NCI-H524 treated with DMSO at 0.1 percent for 48 hours (cell line): ENCODE results near the gene NASP.
"Not testable (repeated sequence)": the region's sequence is repeated elsewhere in the genome, so short reads cannot be mapped to it uniquely, and the experiment has no call there.

Source experiments
- DNase-seq: peaks from one replicate; lab custom pipeline; 2025; lab: John Stamatoyannopoulos, UW

The NASP gene

GRCh38 chr1:45570631-45571030 is 13.2 kb upstream of the NASP start:
- no peak for DNase-seq

DNA sequence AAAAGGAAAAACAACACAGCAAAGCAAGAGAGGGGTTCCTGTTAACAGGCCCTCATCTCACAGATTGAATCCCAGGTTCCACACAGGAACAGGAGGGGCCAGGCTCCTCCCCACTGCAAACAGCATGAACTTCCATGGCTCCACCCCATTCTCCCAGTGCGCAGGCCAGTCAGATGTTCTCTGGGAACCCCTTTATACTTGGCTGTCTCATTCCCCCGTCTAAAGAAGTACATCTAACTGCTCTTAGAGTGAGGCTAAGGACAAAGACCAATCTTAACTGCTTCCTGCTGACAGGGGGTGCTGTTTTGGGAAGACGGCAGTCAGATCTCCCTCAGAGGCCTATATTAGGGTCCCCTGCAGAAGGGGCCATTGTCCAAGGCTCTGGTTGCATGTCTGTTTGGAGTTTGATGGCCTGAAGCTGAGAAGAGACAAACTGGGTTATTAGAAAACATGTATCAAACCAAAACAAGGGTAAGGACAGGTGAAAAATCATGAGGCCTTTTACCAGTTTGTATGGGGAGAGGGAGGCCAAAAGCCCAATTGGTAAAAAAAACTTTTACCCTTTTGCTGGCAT is 10.5 kb upstream of the NASP start:
- DNase-seq, result no peak

- no peak for DNase-seq
These were observed 9.7 kb upstream of the NASP start for GRCh38 chr1:45574105-45574626.

DNA sequence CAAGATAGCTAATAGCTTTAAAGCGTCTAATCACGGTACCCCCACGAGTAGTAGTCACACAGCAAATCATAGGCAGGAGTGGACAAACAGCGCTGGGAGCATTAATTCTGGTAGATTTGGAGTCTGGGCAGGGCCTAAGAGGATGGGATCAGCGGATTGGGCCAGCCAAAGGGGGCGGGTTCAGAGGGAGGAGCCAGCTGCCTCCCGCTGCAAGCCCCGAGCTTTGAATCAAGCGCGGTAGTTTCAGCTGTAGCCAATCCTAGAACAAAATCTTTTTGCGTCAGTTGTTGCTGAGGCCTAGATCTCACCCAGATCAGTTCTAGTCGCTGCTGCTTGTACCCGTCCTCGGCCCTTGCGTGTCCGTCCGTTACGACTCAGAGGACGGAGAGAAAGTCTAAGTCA is 576 bp upstream of the NASP start:
- DNase-seq, result peak; percentile 78

- DNase-seq, result peak; percentile 39
These were observed 689 bp downstream of the NASP start for GRCh38 chr1:45584351-45585109.

DNA sequence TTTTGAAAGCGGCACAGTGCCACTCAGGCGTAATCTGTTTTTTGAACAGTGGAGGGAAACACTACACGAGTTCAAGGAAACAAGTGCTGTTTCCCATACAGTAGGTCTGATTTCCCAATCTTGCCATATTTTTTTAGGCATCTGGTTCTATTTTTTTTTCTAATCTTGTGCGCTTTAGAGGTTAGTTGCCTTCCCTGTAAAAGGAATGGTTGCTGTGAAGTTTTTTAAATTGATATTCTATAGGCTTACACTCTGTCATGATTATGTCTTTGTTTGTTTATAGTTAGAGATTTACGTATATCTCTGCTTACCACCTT is 1.2 kb downstream of the NASP start:
- DNase-seq, result no peak

DNA sequence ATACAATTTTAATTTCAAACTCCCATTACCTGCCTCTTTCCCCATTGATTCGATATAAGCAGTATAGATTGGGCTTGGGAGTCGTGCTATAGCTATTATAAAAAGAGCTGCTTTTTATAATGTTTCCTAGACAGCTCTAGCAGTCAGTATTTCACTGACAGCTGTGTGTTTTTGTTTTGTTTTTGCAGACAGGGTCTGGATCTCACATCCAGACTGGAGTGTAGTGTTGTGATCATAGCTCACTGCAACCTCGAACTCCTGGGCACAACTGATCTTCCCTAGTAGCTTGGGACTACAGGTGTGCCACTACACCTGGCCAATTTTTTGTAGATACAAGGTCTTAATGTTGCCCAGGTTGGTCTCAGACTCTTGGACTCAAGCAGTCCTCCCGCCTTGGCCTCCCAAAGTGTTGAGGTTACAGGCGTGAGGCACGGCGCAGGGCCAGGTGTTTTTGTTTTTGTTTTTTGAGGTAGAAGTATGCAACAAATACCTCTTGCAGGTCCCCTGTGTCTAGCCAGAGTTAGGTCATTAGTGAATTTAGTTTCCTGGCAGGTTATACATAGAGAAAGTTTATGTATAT is 1.7 kb downstream of the NASP start:
- no peak for DNase-seq

DNA sequence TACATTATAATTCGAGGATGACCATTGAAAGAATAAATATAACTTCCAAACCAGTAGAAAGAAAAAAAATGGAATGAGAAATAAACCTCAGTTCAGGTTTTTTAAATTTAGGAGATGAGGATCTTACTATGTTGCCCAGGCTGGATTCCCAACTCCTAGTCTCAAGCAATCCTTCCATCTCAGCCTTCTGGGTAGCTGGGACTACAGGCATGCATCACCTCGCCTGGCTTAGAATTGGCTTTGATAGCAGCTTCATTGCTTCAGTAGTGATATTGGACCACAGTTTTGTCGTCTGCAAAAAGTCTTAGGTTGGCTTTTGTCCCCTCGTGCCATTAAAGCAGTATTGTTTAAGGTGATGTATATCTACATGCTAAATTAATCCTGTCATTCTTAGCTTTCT is 2.9 kb downstream of the NASP start:
- no peak for DNase-seq

GRCh38 chr1:45589861-45590260 is 6.0 kb downstream of the NASP start:
- DNase-seq, result no peak

- no peak for DNase-seq
These were observed 10.6 kb downstream of the NASP start for GRCh38 chr1:45594412-45594811.

DNA sequence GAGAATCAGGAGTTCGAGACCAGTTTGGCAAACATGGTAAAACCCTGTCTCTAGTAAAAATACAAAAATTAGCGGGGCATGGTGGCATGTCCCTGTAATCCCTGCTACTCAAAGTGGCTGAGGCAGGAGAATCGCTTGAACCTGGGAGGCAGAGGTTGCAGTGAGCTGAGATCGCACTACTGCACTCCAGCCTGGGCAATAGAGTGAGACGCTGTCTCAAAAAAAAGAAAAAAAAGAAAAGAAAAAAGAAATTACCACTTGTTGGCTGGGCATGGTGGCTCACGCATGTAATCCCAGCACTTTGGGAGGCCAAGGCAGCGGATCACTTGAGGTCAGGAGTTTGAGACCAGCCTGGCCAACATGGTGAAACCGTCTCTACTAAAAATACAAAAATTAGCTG is 12.9 kb downstream of the NASP start:
- DNase-seq, result not testable (repeated sequence)

- DNase-seq, result no peak
These were observed 20.4 kb downstream of the NASP start for GRCh38 chr1:45604239-45604638.

- no peak for DNase-seq
These were observed 23.7 kb downstream of the NASP start for GRCh38 chr1:45607404-45608074.

DNA sequence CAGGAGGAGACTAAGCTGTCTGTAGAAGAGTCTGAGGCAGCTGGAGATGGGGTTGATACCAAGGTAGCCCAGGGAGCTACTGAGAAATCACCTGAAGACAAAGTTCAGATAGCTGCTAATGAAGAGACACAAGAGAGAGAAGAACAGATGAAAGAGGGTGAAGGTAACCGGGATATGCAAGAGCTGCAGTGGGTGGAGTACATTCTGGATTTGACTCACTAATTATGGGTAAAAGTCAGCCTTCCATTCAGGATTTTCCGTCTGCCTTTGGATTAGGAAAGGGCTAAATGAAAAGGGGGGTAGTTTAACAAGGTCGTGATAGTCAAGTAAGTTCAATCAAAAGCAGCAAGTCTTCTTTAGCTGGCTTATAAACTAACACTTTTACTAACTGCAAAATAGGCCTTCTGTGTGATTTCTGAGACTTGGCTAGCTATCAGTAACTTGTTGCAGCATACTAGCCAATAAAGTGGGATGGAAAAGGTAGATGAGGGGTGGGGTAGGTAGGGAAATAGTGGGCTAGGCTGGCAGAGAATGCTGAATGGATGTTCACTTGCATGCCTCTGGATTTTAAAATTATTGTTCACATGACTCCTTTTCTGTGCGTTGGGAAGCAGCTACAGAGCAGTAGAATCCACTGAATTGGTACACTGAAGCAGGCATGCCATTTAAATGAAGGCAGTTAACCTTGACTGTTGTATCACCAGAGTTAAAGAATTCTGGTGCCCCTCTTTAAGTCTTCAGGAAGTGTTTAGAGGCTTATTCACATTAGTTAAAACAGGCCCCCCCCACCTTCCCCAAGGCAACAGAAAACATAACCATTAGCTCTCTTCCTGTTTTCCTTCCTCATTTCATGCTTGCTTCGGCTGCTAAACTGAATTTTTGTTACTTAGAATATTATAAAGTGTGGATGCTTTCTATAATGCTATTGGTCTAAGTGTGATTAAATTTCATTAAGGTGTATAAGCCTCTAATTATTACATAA is 24.6 kb downstream of the NASP start:
- DNase-seq, result no peak

DNA sequence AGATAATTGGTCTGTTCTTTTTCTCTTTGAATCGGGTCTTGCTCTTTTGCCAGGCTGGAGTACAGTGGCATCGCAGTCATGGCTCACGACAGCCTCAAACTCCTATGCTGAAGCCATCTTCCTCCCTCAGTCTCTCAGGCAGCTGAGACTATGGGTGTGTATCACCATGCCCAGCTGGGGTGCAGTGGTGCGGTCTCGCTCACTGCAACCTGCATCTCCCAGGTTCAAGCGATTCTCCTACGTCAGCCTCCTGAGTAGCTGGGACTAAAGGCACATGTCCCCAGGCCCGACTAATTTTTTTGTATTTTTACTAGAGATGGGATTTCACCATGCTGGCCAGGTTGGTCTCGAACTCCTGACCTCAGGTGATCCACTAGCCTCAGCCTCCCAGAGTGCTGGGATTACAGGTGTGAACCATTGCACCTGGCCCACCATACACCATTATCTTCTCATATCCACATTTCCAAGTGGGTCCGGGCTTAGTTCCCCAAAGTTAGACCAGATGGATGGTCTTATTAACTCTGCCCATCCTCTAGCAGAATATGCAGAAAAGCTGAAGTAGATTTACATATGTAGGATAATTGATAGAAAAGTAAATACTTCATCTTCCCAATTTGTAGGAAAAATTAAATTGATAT is 26.9 kb downstream of the NASP start:
- no peak for DNase-seq

GRCh38 chr1:45612941-45613579 is 29.2 kb downstream of the NASP start:
- DNase-seq, result no peak

GRCh38 chr1:45615885-45616284 is 32.0 kb downstream of the NASP start:
- no peak for DNase-seq

DNA sequence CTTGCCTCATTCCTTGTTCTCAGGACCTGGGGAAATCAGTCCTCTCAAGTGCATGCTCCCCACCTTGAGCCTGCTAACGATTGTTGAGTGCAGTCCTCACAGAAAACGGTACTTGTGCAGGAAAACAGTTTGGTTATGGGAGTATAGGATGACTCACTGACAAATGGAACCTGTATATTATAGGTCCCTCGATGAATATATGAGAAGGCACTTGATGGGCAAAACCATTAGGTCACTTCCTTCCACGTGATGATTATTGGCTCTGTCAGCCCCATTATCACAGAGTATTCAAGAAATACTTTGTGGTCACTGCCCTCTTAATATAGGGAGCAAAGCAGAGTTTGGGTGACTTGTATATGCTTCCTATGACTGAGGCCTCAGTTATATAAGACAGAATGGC is 33.8 kb downstream of the NASP start:
- DNase-seq, result no peak

DNA sequence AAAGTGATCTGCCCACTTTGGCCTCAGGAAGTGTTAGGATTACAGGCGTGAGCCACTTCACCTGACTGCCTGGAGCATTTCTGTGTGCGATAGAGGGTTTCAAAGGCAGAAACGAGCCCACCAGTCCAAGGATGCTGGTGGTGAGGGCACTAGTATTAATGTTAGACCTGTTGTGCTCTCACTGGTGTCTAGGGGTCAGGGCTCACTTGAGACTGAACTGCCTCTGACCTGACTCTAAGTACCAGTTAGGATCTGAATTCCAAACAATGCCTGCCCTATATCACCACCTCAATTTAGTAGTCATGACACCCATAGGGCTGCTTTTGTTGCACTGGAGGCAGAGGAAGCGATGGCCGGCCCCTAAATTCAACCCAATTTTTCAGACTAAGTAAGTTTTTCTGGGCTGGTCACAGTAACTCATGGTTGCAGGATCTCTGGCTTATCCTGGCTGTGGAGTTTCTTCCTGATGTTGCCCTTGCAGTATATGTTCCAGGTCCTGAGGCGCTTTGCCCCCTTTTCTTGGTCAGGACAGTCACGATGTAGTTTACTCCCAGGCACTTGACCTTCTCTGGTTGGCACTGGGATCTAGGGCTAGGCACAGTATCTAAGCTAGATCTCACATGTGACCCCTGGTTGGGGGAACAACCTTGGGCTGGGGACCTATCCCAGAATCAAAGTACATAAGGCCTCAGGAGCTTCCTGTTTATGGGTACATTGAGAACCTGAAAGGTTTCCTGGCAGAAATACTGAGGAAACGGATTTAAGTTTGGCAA is 35.5 kb downstream of the NASP start:
- DNase-seq, result no peak
